Effector memory CD4-positive, alpha-beta T cell (primary cell): ENCODE data around the gene MYO15B.
"Not testable (repeated sequence)": the region's sequence is repeated elsewhere in the genome, so short reads cannot be mapped to it uniquely, and the experiment has no call there.

ENCODE experiments used
- DNase-seq, 3 donors: peaks; one replicate each; pipeline ENCODE4 v3.0.0-alpha.2; 2020
- H3K27ac ChIP-seq: 2 replicates; pipeline ENCODE4 v1.7.0; 2013; ENCODE audit warnings: mild to moderate bottlenecking, low read length, moderate library complexity; ENCODE audit not compliant: insufficient read depth, poor library complexity, severe bottlenecking
- H3K27me3 ChIP-seq: replicated peaks from 2 replicates; pipeline ENCODE4 v1.7.0; 2013; ENCODE audit warnings: mild to moderate bottlenecking, low read length; ENCODE audit not compliant: insufficient read depth, control insufficient read depth, poor library complexity, severe bottlenecking
- H3K36me3 ChIP-seq: 2 replicates; pipeline ENCODE4 v1.7.0; 2013; ENCODE audit warnings: mild to moderate bottlenecking, low read length, moderate library complexity; ENCODE audit not compliant: control insufficient read depth, insufficient read depth
- H3K4me1 ChIP-seq: 2 replicates; pipeline ENCODE4 v1.7.0; 2013; ENCODE audit warnings: low read length, mild to moderate bottlenecking; ENCODE audit not compliant: control insufficient read depth, insufficient read depth, poor library complexity, severe bottlenecking
- H3K4me3 ChIP-seq: 2 replicates; pipeline ENCODE4 v1.7.0; 2013; ENCODE audit warnings: low read length, low read depth, mild to moderate bottlenecking; ENCODE audit not compliant: insufficient read depth, poor library complexity, severe bottlenecking
- H3K9me3 ChIP-seq: 2 replicates; pipeline ENCODE4 v1.7.0; 2013; ENCODE audit warnings: mild to moderate bottlenecking, low read length, moderate library complexity; ENCODE audit not compliant: control insufficient read depth

Gene MYO15B

GRCh38 chr17:75590849-75591721 is 3.5 kb downstream of the MYO15B start:
- H3K27ac ChIP-seq = no peak overlapping the region

GRCh38 chr17:75591722-75592302 is 4.2 kb downstream of the MYO15B start:
- H3K4me3 ChIP-seq = no peak overlapping the region
- DNase-seq = no peak
- no peaks in the 10 kb centered on the region for H3K27me3 ChIP-seq
- H3K4me1 ChIP-seq = peaks cover 5% of the 10 kb centered on the region
- no peaks in the 10 kb centered on the region for H3K9me3 ChIP-seq
- H3K27ac ChIP-seq = no peak overlapping the region
- H3K36me3 ChIP-seq = no peaks in the 10 kb centered on the region

More at GRCh38 chr17:75590849-75591721, 3.5 kb downstream of the MYO15B start:
- no peak for DNase-seq
- Histone ChIP-seq H3K36me3 (no peaks in the 10 kb centered on the region), H3K27me3 (no peaks in the 10 kb centered on the region), H3K9me3 (no peaks in the 10 kb centered on the region), H3K4me1 (peaks cover 5% of the 10 kb centered on the region), H3K4me3 (no peak overlapping the region)

DNA sequence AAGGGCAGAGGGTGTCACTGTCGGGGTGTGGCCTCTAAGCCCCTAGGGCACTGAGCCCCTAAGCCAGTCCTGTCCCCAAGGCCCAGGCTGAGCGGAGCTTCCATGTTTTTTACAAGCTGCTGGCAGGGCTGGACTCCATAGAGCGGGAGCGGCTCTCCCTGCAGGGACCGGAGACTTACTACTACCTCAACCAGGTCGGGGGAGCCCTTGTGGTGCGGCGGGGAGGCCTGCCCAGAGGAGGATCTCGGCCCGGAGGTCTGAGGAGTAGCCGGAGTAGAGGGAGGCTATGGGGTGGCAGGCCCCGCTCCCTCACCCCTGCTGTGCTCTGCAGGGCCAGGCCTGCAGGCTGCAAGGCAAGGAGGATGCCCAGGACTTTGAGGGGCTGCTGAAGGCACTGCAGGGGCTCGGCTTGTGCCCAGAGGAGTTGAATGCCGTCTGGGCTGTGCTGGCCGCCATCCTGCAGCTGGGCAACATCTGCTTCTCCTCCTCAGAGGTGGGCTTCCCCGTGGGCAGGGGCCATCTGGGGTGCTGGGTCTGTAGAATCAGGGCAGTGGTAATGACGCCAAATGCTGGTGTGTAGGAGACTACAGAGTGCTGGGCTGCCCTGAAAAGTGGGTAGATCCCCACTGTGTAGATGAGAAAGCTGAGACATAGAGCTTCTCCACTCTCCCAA is 4.9 kb downstream of the MYO15B start:
- Histone ChIP-seq H3K9me3 (no peaks in the 10 kb centered on the region), H3K36me3 (no peaks in the 10 kb centered on the region), H3K4me3 (no peak overlapping the region), H3K27ac (no peak overlapping the region), H3K27me3 (no peaks in the 10 kb centered on the region), H3K4me1 (peaks cover 5% of the 10 kb centered on the region)
- DNase-seq = no peak

- H3K9me3 ChIP-seq, H3K27ac ChIP-seq, H3K4me3 ChIP-seq, H3K4me1 ChIP-seq, DNase-seq, H3K27me3 ChIP-seq, H3K36me3 ChIP-seq: not testable (repeated sequence)
Observed at GRCh38 chr17:75593430-75593829, 5.8 kb downstream of the MYO15B start.

- Histone ChIP-seq H3K9me3 (no peaks in the 10 kb centered on the region), H3K27ac (no peak overlapping the region), H3K27me3 (no peaks in the 10 kb centered on the region), H3K4me1 (no peaks in the 10 kb centered on the region), H3K36me3 (no peaks in the 10 kb centered on the region), H3K4me3 (no peak overlapping the region)
- DNase-seq = no peak
Observed at GRCh38 chr17:75594499-75595283, 7.1 kb downstream of the MYO15B start.

GRCh38 chr17:75595284-75595919 is 7.8 kb downstream of the MYO15B start:
- H3K36me3 ChIP-seq = no peaks in the 10 kb centered on the region
- DNase-seq = no peak
- no peaks in the 10 kb centered on the region for H3K4me1 ChIP-seq
- no peak overlapping the region for H3K4me3 ChIP-seq
- no peaks in the 10 kb centered on the region for H3K9me3 ChIP-seq
- H3K27ac ChIP-seq = no peak overlapping the region
- no peaks in the 10 kb centered on the region for H3K27me3 ChIP-seq

DNA sequence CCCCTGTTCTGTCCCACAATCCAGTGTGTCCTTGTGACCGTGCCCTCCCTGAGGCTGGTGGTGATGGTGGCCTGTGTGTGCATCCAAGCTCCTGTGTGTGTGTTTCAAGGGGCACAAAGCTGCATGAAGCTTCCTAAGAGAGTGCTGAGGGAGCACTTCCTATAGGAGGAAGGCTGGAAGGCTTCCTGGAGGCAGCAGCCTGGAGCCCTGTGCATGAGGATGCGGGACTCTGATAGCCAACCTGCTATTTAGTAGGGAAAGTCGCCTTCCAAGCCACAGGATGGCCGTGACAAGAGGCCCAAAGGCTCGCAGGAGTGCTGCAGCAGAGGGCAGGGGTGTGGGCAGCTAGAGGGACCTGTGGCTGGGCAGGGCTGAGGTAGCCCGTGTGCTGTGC is 8.3 kb downstream of the MYO15B start:
- Histone ChIP-seq H3K4me3 (no peak overlapping the region), H3K4me1 (no peaks in the 10 kb centered on the region), H3K27me3 (no peaks in the 10 kb centered on the region)

DNA sequence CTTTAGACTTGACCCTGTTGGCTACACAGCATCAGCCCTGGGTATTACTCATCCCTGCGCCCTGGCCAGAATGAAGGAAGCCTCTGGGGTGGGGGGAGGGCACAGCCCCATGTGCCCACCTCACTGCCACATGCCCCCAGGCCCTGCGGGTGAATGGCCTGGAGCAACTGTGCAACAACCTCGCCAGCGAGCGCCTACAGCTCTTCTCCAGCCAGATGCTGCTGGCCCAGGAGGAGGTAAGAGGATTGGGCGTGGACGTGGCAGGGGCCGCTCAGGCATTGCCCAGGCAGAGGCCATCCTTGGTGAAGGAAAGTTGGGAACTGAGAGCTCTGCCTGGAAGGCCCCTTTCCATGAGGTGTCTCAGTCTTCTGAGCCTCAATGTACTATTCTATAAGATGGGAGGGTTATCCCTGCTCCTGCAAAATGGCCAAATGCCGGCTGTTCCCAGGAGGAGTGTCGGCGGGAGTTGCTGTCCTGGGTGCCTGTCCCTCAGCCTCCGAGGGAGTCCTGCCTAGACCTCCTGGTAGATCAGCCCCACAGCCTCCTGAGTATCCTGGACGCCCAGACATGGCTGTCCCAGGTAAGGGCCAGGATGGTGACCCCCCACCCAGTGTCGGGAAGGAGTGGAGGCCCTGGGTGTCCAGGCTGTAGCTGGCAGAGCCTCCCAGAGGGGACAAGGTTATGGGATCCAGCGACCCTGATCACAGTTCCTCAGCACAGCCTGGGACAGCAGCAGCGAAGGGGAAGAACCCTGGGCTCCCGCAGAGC is 8.9 kb downstream of the MYO15B start:
- Histone ChIP-seq H3K27ac (no peak overlapping the region), H3K9me3 (no peaks in the 10 kb centered on the region), H3K36me3 (no peaks in the 10 kb centered on the region), H3K4me1 (no peaks in the 10 kb centered on the region), H3K27me3 (no peaks in the 10 kb centered on the region), H3K4me3 (no peak overlapping the region)
- DNase-seq = no peak

More for the DNA sequence above, 8.3 kb downstream of the MYO15B start:
- Histone ChIP-seq H3K36me3 (no peaks in the 10 kb centered on the region), H3K27ac (no peak overlapping the region), H3K9me3 (no peaks in the 10 kb centered on the region)
- DNase-seq = no peak
